WTC11 (cell line): Measurements from ENCODE around the gene MYBPC2. TPM values are rescaled to one million over a fixed set of nuclear protein-coding genes. Genes with fewer than 3 reads are reported as not detected.

Source experiments
- ATAC-seq: fragments of 200-7000 bp; cut with Tn5 transposase; 2 replicates; pipeline ENCODE4 v1.10.0; 2021; ENCODE audit warnings: mild to moderate bottlenecking, moderate library complexity
- CTCF ChIA-PET: fragments of 300-600 bp; sonication (Branson Sonifier 250); formaldehyde crosslinking; loops from one replicate; lab custom pipeline; 2021; ENCODE audit warnings: antibody characterized with exemption; lab: Charles Lee
- POLR2A ChIA-PET: fragments of 350-600 bp; sonication (Branson Sonifier 250); formaldehyde crosslinking; loops from one replicate; lab custom pipeline; 2021; ENCODE audit warnings: antibody characterized with exemption; lab: Charles Lee
- DNase-seq: peaks from one replicate; pipeline ENCODE4 v3.0.0; 2021; ENCODE audit warnings: low spot score
- H3K27ac Mint-ChIP-seq: 2 replicates; pipeline ENCODE4 v1.8.0; 2021; ENCODE audit warnings: mixed read lengths
- H3K27me3 Mint-ChIP-seq: 2 replicates; pipeline ENCODE4 v1.8.0; 2021; ENCODE audit warnings: low read depth, mild to moderate bottlenecking, moderate library complexity, mixed read lengths
- H3K36me3 Mint-ChIP-seq: 2 replicates; pipeline ENCODE4 v1.8.0; 2021; ENCODE audit warnings: mixed read lengths
- H3K4me1 Mint-ChIP-seq: 2 replicates; pipeline ENCODE4 v1.8.0; 2022; ENCODE audit warnings: mixed read lengths
- H3K4me3 Mint-ChIP-seq: 2 replicates; pipeline ENCODE4 v1.8.0; 2021; ENCODE audit warnings: mild to moderate bottlenecking, moderate library complexity, mixed read lengths
- H3K9me3 Mint-ChIP-seq: 2 replicates; pipeline ENCODE4 v1.8.0; 2021; ENCODE audit warnings: mixed read lengths
- MAX ChIP-seq: sonication (generic); formaldehyde crosslinking; IDR thresholded peaks from 2 replicates; pipeline ENCODE4 v1.8.0; 2022; ENCODE audit warnings: mild to moderate bottlenecking, missing genetic modification reagents
- NR3C1 ChIP-seq: sonication (generic); formaldehyde crosslinking; conservative IDR thresholded peaks from 2 replicates; pipeline ENCODE4 v1.8.1; 2023; ENCODE audit warnings: low read depth, mild to moderate bottlenecking, missing genetic modification reagents
- PRDM15 ChIP-seq: sonication (generic); formaldehyde crosslinking; IDR thresholded peaks from 2 replicates; pipeline ENCODE4 v1.8.0; 2022; ENCODE audit warnings: missing genetic modification reagents
- SMAD4 ChIP-seq: sonication (generic); formaldehyde crosslinking; IDR thresholded peaks from 2 replicates; pipeline ENCODE4 v1.8.0; 2022; ENCODE audit warnings: mild to moderate bottlenecking, missing genetic modification reagents
- SP1 ChIP-seq: sonication (generic); formaldehyde crosslinking; conservative IDR thresholded peaks from 2 replicates; pipeline ENCODE4 v1.8.1; 2022; ENCODE audit warnings: missing genetic modification reagents
- TCF7 ChIP-seq: sonication (generic); formaldehyde crosslinking; IDR thresholded peaks from 2 replicates; pipeline ENCODE4 v1.8.0; 2022; ENCODE audit warnings: mild to moderate bottlenecking, low read depth, missing genetic modification reagents, moderate library complexity
- ZBTB43 ChIP-seq: sonication (generic); formaldehyde crosslinking; IDR thresholded peaks from 2 replicates; pipeline ENCODE4 v1.8.1; 2023; ENCODE audit warnings: mild to moderate bottlenecking, missing genetic modification reagents
- ZNF219 ChIP-seq: sonication (generic); formaldehyde crosslinking; IDR thresholded peaks from 2 replicates; pipeline ENCODE4 v1.8.0; 2023; ENCODE audit warnings: missing genetic modification reagents, mild to moderate bottlenecking, borderline replicate concordance
- ZNF232 ChIP-seq: sonication (generic); formaldehyde crosslinking; IDR thresholded peaks from 2 replicates; pipeline ENCODE4 v1.8.0; 2022; ENCODE audit warnings: mild to moderate bottlenecking, missing genetic modification reagents
- ZNF671 ChIP-seq: fragments of 250-450 bp; sonication (Bioruptor Pico); IDR thresholded peaks from 2 replicates; pipeline ENCODE4 v1.8.0; 2021; ENCODE audit warnings: mild to moderate bottlenecking
- total RNA-seq: library from RNA; stranded (reverse); gene quantifications from 3 replicates; pipeline ENCODE4 v1.2.3, GENCODE V29; 2021
- TF ChIP-seq, protein P1 (sequence below): sonication (generic); formaldehyde crosslinking; IDR thresholded peaks from 2 replicates; pipeline ENCODE4 v1.8.1; 2022; ENCODE audit warnings: missing genetic modification reagents, borderline replicate concordance
- TF ChIP-seq, protein P2 (sequence below): sonication (generic); formaldehyde crosslinking; IDR thresholded peaks from 2 replicates; pipeline ENCODE4 v1.8.1; 2023; ENCODE audit warnings: mild to moderate bottlenecking, missing genetic modification reagents, borderline replicate concordance
- TF ChIP-seq, protein P3 (sequence below): sonication (generic); formaldehyde crosslinking; conservative IDR thresholded peaks from 2 replicates; pipeline ENCODE4 v1.8.1; 2023; ENCODE audit warnings: mild to moderate bottlenecking, low read depth, missing genetic modification reagents, moderate library complexity

The MYBPC2 gene
- total RNA-seq, 1 experiment from 2014 or later = 2.6 TPM

DNA sequence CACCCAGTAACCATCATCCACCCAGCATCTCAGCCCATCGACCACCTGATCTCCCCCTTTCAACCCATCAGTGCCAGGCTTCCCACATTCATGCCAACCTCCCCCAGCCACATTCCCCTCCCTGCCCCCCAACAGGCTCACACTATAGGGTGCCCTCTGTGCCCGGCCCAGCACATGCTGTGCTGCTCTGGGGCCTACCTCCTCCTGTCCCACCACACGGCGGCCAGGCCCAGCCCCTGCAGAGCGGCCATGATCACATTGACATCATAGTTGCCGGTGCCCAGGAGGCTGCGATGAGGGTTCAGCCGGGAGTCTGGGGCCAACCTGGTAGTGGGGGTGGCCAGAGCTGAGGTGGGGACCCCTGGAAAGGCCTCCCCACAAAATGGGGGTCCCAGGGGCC is 74.7 kb downstream of the MYBPC2 start:
- H3K27me3 Mint-ChIP-seq = peaks cover 33% of the 10 kb centered on the region
- CTCF ChIA-PET = no interaction called here
- no peak overlapping the region for H3K4me3 Mint-ChIP-seq
- POLR2A ChIA-PET = no interaction called here
- no peak for ATAC-seq
- H3K27ac Mint-ChIP-seq = no peak overlapping the region
- no peaks in the 10 kb centered on the region for H3K36me3 Mint-ChIP-seq
- H3K4me1 Mint-ChIP-seq = peaks cover 9% of the 10 kb centered on the region; the same call in 1 of the 2 replicates
- no peak for DNase-seq
- TF ChIP-seq MAX (CRISPR knock-in tag) = no peak
- no peak for TF ChIP-seq NR3C1 (CRISPR knock-in tag)
- no peaks in the 10 kb centered on the region for H3K9me3 Mint-ChIP-seq

- no peak for TF ChIP-seq ZNF671 (CRISPR knock-in tag)
- no peak for TF ChIP-seq TCF7 (CRISPR knock-in tag)
- no peak for TF ChIP-seq ZBTB43 (CRISPR knock-in tag)
- no peak for TF ChIP-seq SP1 (CRISPR knock-in tag)
- TF ChIP-seq, protein P1, sequence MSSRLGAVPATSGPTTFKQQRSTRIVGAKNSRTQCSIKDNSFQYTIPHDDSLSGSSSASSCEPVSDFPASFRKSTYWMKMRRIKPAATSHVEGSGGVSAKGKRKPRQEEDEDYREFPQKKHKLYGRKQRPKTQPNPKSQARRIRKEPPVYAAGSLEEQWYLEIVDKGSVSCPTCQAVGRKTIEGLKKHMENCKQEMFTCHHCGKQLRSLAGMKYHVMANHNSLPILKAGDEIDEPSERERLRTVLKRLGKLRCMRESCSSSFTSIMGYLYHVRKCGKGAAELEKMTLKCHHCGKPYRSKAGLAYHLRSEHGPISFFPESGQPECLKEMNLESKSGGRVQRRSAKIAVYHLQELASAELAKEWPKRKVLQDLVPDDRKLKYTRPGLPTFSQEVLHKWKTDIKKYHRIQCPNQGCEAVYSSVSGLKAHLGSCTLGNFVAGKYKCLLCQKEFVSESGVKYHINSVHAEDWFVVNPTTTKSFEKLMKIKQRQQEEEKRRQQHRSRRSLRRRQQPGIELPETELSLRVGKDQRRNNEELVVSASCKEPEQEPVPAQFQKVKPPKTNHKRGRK = no peak
- TF ChIP-seq PRDM15 (CRISPR knock-in tag) = no peak
- TF ChIP-seq SMAD4 (CRISPR knock-in tag) = no peak
- TF ChIP-seq, protein P2, sequence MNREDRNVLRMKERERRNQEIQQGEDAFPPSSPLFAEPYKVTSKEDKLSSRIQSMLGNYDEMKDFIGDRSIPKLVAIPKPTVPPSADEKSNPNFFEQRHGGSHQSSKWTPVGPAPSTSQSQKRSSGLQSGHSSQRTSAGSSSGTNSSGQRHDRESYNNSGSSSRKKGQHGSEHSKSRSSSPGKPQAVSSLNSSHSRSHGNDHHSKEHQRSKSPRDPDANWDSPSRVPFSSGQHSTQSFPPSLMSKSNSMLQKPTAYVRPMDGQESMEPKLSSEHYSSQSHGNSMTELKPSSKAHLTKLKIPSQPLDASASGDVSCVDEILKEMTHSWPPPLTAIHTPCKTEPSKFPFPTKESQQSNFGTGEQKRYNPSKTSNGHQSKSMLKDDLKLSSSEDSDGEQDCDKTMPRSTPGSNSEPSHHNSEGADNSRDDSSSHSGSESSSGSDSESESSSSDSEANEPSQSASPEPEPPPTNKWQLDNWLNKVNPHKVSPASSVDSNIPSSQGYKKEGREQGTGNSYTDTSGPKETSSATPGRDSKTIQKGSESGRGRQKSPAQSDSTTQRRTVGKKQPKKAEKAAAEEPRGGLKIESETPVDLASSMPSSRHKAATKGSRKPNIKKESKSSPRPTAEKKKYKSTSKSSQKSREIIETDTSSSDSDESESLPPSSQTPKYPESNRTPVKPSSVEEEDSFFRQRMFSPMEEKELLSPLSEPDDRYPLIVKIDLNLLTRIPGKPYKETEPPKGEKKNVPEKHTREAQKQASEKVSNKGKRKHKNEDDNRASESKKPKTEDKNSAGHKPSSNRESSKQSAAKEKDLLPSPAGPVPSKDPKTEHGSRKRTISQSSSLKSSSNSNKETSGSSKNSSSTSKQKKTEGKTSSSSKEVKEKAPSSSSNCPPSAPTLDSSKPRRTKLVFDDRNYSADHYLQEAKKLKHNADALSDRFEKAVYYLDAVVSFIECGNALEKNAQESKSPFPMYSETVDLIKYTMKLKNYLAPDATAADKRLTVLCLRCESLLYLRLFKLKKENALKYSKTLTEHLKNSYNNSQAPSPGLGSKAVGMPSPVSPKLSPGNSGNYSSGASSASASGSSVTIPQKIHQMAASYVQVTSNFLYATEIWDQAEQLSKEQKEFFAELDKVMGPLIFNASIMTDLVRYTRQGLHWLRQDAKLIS (CRISPR knock-in tag) = no peak
- no peak for TF ChIP-seq ZNF232 (CRISPR knock-in tag)
- TF ChIP-seq, protein P3, sequence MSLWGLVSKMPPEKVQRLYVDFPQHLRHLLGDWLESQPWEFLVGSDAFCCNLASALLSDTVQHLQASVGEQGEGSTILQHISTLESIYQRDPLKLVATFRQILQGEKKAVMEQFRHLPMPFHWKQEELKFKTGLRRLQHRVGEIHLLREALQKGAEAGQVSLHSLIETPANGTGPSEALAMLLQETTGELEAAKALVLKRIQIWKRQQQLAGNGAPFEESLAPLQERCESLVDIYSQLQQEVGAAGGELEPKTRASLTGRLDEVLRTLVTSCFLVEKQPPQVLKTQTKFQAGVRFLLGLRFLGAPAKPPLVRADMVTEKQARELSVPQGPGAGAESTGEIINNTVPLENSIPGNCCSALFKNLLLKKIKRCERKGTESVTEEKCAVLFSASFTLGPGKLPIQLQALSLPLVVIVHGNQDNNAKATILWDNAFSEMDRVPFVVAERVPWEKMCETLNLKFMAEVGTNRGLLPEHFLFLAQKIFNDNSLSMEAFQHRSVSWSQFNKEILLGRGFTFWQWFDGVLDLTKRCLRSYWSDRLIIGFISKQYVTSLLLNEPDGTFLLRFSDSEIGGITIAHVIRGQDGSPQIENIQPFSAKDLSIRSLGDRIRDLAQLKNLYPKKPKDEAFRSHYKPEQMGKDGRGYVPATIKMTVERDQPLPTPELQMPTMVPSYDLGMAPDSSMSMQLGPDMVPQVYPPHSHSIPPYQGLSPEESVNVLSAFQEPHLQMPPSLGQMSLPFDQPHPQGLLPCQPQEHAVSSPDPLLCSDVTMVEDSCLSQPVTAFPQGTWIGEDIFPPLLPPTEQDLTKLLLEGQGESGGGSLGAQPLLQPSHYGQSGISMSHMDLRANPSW (CRISPR knock-in tag) = no peak
- no peak for TF ChIP-seq ZNF219
- Mint-ChIP-seq H3K36me3 (no peaks in the 10 kb centered on the region), H3K27ac (no peak overlapping the region), H3K4me1 (peaks cover 14% of the 10 kb centered on the region), H3K27me3 (peaks cover 34% of the 10 kb centered on the region), H3K4me3 (no peak overlapping the region), H3K9me3 (no peaks in the 10 kb centered on the region)
- POLR2A ChIA-PET = no interaction called here
- DNase-seq = no peak
- ATAC-seq = no peak
- CTCF ChIA-PET = interaction anchor here (0.6 to 1.0 kb wide), 5 partner anchors 9 to 152 kb away, joined by 3 to 4 read pairs (median 3); no protein-coding TSS in a partner anchor
These were observed 76.1 kb downstream of the MYBPC2 start for GRCh38 chr19:50508843-50509190.
